ENCODE data around the gene PRRC2A. TPM values are rescaled to one million over a fixed set of nuclear protein-coding genes. Genes with fewer than 3 reads are reported as not detected.
A peak's percentile ranks its signal among the peaks of the same experiment; 100 is the strongest.

Gene PRRC2A
- total RNA-seq, 1 donor from 2014 or later, result 117 TPM

- Histone ChIP-seq H3K4me3 (ENCODE audit: low read depth, low read length) (no peak overlapping the region), H3K36me3 (ENCODE audit: control insufficient read depth, insufficient read depth, low read length) (no peaks in the 10 kb centered on the region), H3K27me3 (ENCODE audit: control insufficient read depth, insufficient read depth, low read length) (no peaks in the 10 kb centered on the region)
- DNase-seq (ENCODE audit: low read depth), result no peak
- TF ChIP-seq CTCF (IDR thresholded peaks at IDR 0.05; ENCODE audit: insufficient read depth, low read length, poor library complexity, severe bottlenecking), result no peak
These were observed 41.4 kb upstream of the PRRC2A start for GRCh38 chr6:31579119-31579505.

DNA sequence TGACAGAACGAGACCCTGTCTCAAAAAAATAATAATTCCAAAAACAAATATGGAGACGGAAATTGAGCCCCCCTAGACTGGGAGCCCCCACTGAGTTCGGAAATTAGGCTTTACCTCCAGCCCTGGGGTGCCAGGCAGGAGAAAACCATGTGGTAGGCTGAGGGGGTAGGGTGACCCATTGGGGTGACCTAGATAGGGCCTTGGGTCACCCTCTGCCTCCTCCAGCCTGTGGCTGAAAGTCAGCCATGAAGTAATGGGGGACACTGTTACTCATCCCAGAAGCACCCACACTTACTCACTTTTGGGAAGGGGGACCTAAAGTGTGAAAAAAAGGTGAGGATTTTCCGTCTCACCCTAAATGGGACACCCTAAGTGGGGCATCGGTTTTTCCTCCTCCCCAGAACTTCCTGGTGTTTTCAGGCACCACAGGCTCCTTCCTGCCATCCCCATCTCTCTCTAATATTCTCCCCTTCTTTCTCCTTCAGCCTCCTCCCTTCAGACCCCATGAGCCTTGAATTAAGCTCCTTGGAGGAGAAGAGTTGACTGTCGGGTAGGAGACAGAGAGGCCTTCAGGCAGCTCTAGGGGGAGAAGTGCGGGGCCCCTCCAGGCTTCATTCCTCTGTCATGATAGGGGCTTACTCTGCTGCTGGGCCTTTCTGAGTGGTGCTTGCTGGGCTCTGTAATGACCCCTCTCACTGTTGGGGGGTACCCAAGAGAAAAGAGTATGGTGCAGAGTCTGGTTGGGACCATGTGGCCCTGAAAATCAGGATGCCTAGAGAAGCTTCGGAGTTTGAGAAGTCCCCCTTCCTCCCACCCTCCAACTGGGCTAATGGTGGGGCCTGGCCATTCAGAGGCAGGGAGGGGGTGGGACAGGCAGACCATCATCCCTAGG, 40.7 kb upstream of the PRRC2A start:
- Histone ChIP-seq H3K4me3 (ENCODE audit: low read depth, low read length) (no peak overlapping the region), H3K36me3 (ENCODE audit: control insufficient read depth, insufficient read depth, low read length) (no peaks in the 10 kb centered on the region), H3K27me3 (ENCODE audit: control insufficient read depth, insufficient read depth, low read length) (no peaks in the 10 kb centered on the region)
- no peak for DNase-seq (ENCODE audit: low read depth)
- no peak for TF ChIP-seq CTCF (IDR thresholded peaks at IDR 0.05; ENCODE audit: insufficient read depth, low read length, poor library complexity, severe bottlenecking)

- DNase-seq (ENCODE audit: low read depth), result no peak
- H3K27me3 ChIP-seq (ENCODE audit: control insufficient read depth, insufficient read depth, low read length), result no peaks in the 10 kb centered on the region
- H3K4me3 ChIP-seq (ENCODE audit: low read depth, low read length), result peak overlapping the region; percentile 85
- TF ChIP-seq CTCF (IDR thresholded peaks at IDR 0.05; ENCODE audit: insufficient read depth, low read length, poor library complexity, severe bottlenecking), result no peak
- H3K36me3 ChIP-seq (ENCODE audit: control insufficient read depth, insufficient read depth, low read length), result no peaks in the 10 kb centered on the region
These were observed 40.1 kb upstream of the PRRC2A start for GRCh38 chr6:31580438-31580740.

GRCh38 chr6:31580807-31581433, 39.6 kb upstream of the PRRC2A start:
- Histone ChIP-seq H3K36me3 (ENCODE audit: control insufficient read depth, insufficient read depth, low read length) (no peaks in the 10 kb centered on the region), H3K27me3 (ENCODE audit: control insufficient read depth, insufficient read depth, low read length) (no peaks in the 10 kb centered on the region), H3K4me3 (ENCODE audit: low read depth, low read length) (peak overlapping the region; percentile 85)
- TF ChIP-seq CTCF (IDR thresholded peaks at IDR 0.05; ENCODE audit: insufficient read depth, low read length, poor library complexity, severe bottlenecking), result peak; percentile 71
- DNase-seq (ENCODE audit: low read depth), result no peak

DNA sequence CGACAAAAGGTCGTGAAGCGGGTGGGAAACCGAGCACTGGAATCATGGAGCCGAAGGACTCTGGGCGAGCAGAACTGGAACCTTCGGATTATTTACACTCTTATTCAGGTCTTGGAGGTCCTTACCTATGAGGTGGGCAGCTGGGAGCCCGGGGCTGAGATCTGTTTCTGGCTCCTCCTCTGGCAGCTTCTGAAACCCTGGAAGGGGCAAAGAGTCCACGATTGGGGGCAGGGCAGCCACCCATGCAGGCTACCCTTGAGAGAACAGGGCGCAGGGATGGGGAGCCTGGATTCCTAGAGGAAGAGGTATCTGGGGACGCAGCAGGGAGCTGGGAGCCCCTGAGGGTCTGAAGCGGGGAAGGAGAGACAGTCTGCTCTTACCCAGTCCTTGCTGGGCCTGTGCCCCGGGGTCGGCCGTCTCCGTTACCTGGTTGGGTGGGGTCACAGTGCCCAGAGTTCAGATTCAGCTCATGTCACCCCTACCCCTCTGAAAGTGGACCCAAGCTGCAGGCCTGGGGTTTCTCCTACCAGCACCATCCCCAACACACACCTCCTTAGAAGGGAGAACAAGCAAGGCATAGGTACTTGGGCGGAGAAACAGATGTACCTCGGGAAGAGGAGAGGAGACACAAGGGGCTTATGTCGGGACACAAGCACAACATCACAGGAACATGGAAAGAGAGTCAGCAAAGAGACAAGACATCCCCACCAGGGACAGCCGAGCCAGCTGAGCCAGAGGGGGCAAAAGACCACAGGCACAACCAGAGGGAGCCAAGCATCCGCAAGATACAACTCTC, 38.9 kb upstream of the PRRC2A start:
- peak overlapping the region; percentile 85 for H3K4me3 ChIP-seq (ENCODE audit: low read depth, low read length)
- no peak for TF ChIP-seq CTCF (IDR thresholded peaks at IDR 0.05; ENCODE audit: insufficient read depth, low read length, poor library complexity, severe bottlenecking)
- no peak for DNase-seq (ENCODE audit: low read depth)
- H3K36me3 ChIP-seq (ENCODE audit: control insufficient read depth, insufficient read depth, low read length), result no peaks in the 10 kb centered on the region
- no peaks in the 10 kb centered on the region for H3K27me3 ChIP-seq (ENCODE audit: control insufficient read depth, insufficient read depth, low read length)

Measured in kidney epithelial cell (primary cell).